Stimulated activated CD4-positive, alpha-beta T cell treated with anti-CD3 and anti-CD28 coated beads, Interleukin-4, amount 100 ng/mL, for 4 hours (primary cell): ENCODE results near the gene PDGFRB.

Source experiments
- DNase-seq, 2 experiments: peaks; one replicate each; pipeline ENCODE4 v3.0.0-alpha.2; 2020

Gene PDGFRB

DNA sequence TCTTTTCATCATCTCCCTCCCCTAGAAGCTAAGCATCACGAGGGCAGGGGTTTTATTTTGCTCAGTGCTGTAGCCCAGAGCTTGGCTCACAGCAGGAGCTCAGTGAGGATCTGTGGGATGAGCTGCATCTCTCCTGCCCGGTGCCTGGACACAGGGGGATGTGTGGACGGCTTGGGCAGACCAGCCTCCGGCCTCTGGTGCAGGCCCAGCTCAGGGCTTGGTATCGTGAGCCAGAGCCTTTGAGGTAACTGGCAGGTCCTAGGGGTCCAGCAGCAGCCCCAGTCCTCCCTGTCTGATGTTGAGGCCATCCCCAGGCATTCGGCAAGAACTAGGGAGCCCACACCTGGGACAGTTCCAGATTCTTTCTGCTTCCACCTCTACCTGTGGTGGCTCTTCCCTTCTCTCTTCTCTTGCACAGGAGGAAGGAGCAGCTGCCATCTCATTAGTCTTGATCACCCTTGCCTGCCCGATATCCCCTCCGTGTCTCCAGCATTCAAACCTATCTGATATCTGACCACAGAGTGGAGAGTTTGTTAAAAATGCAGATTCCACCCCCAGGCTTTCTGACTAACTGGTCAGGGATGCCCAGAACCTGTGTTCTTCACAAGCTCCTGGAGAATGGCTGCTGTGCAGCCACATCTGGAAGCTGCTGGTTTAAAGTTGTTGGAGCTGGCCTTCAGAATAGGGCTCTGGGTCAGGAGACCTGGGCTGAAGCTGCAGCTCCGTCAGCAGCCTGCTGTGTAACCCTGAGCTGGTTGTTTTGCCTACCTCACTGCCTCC lies 26.3 kb upstream of the PDGFRB start:
- no peak for DNase-seq

DNA sequence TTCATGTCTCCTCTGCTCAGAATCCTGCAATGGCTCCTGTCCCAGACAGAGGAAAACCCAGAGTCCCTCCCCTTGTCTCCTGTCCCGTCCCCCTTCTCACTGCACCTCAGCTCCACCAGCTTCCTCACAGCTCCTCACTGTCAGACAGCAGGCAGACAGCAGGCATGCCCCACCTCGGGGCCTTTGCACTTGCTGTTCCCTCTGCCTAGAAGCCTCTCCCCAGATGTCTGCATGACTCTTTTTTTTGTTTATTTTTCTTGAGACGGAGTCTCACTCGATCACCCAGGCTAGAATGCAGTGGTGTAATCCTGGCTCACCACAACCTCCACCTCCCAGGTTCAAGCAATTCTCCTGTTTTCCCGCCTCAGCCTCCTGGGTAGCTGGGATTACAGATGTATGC lies 25.4 kb upstream of the PDGFRB start:
- DNase-seq = no peak

- DNase-seq = no peak
These were observed 24.8 kb upstream of the PDGFRB start for GRCh38 chr5:150180241-150181026.

DNA sequence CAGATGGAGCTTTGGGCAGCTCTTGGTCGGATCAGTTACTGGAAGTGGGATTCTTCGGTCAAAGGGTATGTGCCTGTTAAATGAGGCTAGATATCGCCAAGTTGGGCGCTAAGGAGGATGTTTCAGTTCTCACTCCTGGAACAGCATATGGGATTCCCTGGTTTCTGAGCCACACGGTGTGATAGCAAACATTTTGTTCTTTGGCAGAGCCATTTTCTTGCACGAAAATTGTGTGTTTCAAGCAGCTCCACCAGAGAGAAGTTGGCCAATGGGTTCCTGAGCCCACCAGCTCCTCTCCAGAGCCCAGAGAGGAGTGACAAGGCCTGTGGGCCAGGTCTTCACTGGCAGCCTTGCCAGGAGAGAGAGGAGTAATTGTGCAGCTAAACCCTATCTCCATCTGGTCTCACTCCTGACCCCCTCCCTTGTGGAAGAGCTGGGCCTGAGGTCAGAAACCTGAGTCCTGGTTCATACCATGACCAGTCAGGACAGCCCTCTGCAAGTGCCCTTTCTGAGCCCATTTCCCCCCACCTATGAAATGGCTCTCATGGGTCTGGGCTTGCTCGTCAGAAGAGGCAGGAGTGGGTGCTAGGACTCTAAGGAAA lies 23.5 kb upstream of the PDGFRB start:
- DNase-seq = no peak

GRCh38 chr5:150178262-150178661 lies 22.6 kb upstream of the PDGFRB start:
- no peak for DNase-seq

- DNase-seq = no peak
These were observed 22.1 kb upstream of the PDGFRB start for GRCh38 chr5:150177721-150178120.

DNA sequence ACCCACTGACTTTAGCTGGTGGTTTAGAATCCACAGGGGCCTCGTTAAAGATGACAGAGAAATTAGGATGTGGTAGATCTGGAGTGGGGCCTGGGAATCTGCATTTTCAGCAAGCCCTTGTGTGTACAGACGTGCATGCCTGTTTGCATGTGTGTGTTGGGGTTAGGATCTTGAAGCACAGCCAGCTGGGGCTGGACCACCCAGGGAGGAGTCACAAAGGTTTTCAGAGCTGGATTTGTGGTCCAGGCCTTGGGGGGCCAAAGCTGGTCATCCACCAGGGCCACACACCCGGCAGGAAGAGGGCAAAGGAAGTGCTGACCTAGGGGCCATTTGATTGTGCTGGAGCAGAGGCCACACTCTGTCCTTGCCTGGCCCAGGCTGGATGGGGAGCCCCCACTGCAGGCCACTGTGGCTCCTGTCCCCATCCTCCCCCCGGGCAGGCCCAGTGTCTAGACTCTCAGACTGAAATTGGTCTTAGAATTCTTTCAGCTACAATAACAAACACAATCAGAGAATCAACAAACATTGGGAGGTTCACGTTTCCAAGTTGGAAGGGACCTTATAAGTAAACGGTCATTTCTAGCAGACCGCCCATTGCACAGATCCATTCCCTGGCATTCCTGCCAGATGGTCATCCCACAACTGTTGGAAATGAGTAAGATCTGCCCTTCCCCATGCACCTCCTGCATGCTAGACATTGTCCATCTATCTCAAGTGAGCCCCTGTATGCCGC lies 21.3 kb upstream of the PDGFRB start:
- no peak for DNase-seq

GRCh38 chr5:150175536-150175935 lies 19.9 kb upstream of the PDGFRB start:
- DNase-seq = no peak

GRCh38 chr5:150175076-150175475 lies 19.4 kb upstream of the PDGFRB start:
- no peak for DNase-seq

DNA sequence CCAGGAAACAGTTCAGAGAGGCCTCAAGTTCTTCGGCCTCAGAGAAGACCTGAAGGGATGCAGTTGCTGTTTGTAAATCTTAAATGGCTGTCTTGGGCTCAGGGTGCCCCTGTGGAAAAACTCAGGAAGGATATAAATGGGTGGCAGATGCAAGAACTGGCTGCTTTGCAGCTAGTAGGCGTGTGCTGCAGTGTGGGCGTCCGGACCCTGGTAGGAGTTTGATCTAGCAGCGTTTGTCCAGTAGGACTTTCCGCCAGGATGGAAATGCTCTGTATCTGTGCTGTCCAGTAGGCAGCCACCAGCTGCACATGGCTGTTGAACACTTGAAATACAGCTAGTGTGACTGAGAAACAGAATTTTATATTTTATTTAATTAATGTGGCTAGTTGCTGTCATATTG lies 18.6 kb upstream of the PDGFRB start:
- DNase-seq = no peak

- DNase-seq = no peak
These were observed 17.5 kb upstream of the PDGFRB start for GRCh38 chr5:150173161-150173560.

DNA sequence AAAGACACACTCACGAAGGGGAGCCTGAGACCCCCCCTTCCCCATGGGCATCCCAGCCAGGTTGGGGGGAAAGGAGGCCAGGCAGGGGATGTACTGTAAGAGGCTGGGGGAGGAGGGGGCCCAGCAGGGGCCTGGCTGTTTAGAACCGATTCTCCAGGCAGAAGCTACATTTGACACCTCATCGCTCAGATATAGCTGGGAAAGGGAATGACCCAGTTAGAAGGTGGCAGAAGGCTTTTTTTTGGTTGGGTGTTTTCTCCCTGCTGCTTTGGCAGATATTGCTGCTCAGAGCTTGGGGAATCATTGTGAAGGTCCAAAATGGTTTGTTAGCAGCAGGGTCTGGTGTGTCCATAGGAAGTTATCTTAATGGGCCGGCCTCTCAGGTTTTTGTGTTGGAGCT lies 16.9 kb upstream of the PDGFRB start:
- no peak for DNase-seq

DNA sequence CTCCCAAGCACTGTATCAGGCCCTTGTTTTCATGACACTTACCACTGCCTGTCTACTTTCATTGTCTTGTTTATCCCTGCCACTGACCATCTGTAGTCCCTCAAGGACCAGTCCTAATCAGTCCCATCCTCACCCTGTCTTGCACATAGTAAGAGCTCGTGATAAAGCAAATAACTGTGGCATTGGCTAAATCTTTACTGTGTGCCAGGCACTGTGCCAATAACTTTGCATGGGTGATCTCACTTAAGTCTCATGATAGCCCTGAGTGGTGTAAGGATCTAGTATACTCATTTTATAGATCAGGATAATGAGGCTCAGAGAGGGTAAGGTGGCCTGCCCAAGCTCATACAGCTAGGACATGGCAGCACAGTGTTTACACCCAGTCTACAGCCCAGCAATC lies 16.5 kb upstream of the PDGFRB start:
- no peak for DNase-seq

GRCh38 chr5:150168864-150169263 lies 13.2 kb upstream of the PDGFRB start:
- no peak for DNase-seq

GRCh38 chr5:150167908-150168307 lies 12.3 kb upstream of the PDGFRB start:
- no peak for DNase-seq

GRCh38 chr5:150167512-150167850 lies 11.8 kb upstream of the PDGFRB start:
- no peak for DNase-seq

- no peak for DNase-seq
These were observed 11.2 kb upstream of the PDGFRB start, which contains the start of gene CDX1 for GRCh38 chr5:150166650-150167511. Gene CDX1 (plus strand): TSS chr5:150166778. CDS start chr5:150166877, 99 bp downstream.

- DNase-seq = no peak
These were observed 10.5 kb upstream of the PDGFRB start for GRCh38 chr5:150166037-150166649.

GRCh38 chr5:150164211-150164980 lies 8.8 kb upstream of the PDGFRB start:
- no peak for DNase-seq

DNA sequence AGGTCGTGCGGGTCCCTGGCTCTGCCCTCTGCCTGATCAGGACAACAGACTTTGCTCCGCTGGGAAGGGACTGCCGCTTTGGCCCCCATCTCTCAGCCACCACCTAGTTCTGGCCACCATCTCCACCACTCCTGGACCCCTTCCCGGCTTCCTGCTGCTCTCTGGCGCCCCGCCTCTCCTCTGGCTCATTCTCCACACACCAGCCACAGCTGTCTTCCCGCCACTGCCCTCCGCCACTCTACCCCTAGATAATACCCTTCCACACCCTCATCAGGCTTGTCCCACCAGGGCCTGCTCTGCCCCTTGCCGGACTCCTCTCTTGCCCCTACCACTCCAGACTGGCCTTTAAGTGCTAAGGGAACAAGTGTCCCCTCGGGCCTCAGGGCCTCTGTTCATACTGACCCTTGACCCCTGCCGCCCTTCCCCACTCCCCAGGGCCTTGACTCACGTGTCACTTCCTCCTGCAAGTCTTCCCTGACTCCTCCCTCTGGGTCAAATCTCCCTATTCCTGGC lies 8.0 kb upstream of the PDGFRB start:
- DNase-seq = no peak

DNA sequence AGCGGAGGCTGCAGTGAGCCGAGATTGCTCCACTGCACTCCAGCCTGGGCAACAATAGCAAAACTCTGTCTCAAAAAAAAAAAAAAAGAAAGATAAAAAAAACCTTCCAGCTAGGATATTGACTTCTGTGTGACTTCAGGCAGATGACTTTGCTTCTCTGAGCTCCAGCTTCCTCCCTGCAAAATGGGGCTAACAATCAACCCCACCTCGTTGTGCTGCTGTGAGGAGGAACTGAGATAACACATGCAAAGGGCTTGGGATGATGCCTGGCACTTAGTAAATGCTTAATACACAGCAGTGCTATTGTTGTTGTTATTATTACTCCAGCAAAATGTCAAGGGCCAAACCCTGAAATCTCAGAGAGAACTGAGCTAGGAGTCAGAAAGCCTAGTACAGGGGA lies 7.4 kb upstream of the PDGFRB start:
- no peak for DNase-seq
